Right renal pelvis (tissue), 4 donors: ENCODE results near the gene ANKRD44. TPM values are rescaled to one million over a fixed set of nuclear protein-coding genes. Genes with fewer than 3 reads are reported as not detected.
"Not testable (repeated sequence)": the region's sequence is repeated elsewhere in the genome, so short reads cannot be mapped to it uniquely, and the experiment has no call there.

ENCODE experiments used
- DNase-seq, 4 donors: peaks; one replicate each; pipeline ENCODE4 v3.0.0-alpha.2; 2013; ENCODE audit warnings: low read depth in 4 of 4, low spot score in 3 of 4, missing footprints in 1 of 4
- polyA plus RNA-seq, 4 donors: library from polyadenylated mRNA; unstranded; fragments of 120-200 nt; gene quantifications; one replicate each; pipeline ENCODE4 v1.2.1, GENCODE V29; 2013; ENCODE audit not compliant: insufficient read length in 4 of 4

ANKRD44 gene
- polyA plus RNA-seq, 4 donors = 9.2 to 13.9 (median 10.7) TPM

DNA sequence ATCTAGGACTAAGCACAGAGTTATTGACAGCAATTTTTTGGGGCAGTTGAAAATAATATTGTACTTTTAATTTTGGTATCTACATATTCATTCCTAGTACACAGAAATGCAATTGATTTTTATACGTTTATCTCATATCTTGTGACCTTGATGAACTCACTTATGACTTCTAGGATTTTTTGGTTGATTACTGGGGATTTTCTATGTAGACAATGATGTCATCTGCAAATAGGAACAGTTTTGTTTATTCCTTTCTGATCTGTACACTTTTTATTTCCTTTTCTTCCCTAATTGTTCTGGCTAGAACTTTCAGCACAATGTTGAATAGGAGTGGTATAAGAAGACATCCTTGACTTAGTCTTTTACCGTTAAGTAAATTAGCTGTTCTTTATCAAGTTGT, 240.6 kb downstream of the ANKRD44 start:
- DNase-seq = no peak

DNA sequence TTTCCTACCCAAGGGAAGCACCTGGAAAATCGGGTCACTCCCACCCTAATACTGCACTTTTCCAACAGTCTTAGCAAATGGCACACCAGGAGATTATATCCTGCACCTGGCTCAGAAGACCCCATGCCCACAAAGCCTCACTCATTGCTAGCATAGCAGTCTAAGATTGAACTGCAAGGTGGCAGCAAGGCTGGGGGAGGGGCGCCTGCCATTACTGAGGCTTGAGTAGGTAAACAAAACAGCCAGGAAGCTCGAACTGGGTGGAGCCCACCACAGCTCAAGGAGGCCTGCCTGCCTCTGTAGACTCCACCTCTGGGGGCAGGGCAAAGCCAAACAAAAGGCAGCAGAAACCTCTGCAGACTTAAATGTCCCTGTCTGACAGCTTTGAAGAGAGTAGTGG, 248.0 kb downstream of the ANKRD44 start:
- not testable (repeated sequence) for DNase-seq

DNA sequence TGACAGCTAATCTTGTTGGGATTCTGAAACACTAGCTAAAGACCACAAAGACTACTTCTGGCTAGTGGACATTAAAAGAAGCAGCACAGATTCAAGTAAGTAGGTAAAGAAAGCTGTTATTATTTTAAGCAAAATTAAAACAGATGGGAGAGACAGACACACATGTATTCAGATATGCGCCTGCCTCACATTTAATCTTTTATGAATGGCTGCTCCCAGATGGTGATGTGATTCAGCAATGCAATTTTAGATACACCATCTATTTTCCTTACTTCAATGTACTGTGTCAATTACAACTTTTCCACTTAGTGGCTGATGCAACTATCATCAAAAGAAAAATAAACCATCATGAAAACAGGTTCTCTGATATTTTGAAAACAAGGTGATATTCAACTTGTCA, 251.1 kb downstream of the ANKRD44 start:
- no peak for DNase-seq

DNA sequence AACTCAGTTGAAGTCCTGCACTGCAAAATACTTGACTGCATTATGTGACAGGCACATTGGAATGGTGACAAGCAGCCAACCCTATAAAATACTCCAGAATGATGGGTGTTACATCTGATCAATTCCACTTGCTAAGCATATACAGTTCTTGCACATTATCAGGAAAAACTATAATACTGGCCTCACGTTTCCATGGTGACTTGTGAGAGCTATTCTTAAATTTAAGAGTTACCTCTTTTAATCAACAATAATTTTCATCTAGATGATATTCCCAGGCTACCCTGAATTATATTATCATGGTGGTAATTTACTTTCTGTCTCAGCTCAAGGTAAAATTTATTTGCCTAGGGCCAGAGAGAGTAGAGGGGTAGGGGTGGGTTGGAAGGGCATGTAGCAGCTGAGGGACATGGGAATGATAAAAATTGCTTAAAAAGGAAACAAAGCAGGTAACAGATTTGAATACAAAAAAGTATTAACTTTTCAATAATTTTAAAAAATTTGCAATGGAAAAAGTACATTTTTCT, 251.7 kb downstream of the ANKRD44 start:
- DNase-seq = no peak

DNA sequence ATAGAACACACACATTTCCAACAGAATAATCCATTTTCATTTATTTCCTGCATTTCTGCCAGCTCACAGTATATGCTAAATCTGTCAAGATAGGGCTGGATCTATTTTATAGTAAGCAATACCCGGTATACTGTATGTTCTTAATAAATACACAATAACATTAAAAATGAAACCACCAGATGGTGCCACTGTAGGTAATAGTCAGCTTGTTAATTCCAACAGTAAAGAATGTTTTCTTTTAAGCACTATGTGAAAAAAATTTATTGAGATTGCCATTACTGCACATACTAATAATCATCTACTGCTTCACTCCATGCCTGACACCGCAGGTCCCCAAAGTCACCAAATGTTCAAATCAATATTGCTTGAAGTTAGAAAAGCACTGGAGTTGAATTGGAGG, 252.6 kb downstream of the ANKRD44 start:
- DNase-seq = no peak

DNA sequence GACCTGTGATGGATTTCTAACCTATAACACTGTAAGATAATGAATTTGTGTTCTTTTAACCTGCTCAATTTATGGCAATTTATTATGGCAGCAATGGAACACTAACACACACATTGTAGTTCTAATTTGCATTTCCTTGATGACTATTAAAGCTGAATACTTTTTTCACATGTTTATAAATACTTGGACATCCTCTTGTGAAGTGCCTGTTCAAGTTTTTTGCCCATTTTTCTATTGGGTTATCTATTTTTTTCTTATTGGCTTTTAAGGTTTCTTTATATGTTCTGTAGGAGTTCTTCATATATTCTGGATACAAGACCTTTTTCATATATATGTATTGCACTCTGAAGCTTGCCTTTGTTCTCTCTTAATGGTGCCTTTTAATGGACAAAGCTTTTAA, 255.5 kb downstream of the ANKRD44 start:
- no peak for DNase-seq

DNA sequence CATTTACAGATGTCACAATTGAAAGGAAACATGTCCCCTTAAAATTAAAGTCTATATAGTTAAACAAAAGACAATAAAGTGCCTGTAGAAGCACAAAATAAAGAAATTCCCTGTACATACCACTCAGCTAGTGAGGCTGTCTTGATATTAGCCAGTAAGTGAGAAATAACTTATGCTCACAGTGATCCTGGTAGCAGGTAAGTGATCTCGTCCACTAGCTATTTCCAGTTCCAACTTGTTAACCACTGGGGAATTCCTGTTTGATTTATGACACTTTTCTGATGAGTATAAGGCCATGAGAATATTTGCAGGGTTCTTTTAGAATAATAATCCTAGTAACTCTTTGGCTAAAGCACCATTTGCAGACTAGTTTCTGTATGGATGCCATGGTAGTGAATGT, 256.1 kb downstream of the ANKRD44 start:
- no peak for DNase-seq

DNA sequence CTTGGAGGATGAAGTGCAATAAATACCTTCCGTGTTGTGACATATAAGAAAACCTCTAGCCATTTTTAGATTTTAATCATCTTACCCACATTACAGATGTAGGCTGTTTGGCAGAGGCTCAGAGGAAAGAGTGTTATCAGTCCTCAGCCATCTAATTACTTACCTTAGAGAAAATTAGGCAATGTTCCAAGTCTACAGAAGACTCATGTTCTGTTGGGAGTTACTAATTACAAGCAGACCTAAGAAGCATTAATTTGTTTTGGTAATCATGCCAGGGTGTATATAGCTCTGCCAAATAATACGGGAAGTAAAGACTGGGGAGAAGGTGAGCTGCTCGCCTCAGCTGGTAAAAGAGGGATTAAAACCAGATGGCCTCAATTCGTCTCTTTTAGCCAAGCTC, 258.2 kb downstream of the ANKRD44 start:
- no peak for DNase-seq

DNA sequence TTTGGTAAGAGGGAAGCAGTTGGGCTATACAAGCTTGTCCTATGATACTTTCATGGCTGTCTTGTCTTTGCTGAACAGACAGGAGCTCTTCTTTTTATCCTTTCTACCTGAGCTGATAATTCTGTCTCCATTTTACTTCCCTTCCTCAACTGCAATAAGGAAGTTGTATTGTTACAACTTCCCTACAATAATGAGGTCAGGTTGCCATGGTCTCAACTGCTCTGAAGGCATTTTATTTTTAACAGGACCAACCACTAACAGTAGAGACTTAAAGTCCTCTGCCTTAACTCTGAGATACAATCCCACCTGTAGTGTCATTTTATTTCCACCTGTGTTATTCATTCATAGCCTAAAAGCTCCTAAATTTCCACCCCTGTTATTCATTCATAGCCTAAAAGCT, 265.5 kb downstream of the ANKRD44 start:
- no peak for DNase-seq

DNA sequence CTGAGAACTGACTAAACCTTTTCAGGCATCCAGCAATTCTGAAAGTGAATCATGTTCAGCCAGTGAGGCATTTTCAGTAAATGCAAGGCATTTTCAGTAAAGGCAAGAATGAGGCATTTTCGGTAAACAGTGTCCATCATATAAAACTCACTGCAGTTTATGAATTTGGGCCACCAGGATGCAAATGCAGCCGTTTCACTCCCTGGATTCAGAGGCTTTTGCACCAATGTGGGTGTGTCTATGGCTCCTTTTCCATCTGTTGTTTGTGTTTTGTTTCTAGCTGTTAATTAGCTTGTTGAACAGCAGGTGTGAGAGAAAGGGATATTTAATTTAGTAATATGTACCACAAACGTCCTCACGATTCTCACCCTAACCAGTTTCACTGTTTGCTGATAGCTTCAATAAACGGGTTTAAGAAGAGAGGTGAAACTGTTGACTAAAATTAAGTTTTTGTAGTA, 267.8 kb downstream of the ANKRD44 start:
- no peak for DNase-seq

DNA sequence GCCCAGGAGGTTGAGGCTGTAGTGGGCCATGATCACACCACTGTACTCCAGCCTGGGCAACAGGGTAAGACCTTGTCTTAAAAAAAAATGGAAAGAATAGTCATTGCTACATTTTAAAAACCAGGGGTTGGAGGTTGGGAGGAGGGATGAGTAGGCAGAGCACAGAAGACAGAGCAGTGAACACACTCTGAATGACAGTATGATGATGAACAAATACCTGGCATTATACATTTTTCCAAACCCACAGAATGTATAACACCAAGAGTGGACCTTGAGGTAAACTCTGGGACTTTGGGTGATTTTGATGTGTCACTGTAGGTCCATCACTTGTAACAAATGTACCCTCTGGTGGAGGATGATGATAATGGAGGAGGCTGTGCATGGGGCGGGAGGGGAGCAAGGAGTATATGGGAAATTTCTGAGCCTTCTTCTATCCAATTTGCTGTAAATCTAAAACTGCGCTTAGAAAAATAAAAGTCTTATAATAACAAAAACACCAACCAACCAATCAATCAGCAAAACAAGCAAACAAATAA, 272.6 kb downstream of the ANKRD44 start:
- DNase-seq = no peak

DNA sequence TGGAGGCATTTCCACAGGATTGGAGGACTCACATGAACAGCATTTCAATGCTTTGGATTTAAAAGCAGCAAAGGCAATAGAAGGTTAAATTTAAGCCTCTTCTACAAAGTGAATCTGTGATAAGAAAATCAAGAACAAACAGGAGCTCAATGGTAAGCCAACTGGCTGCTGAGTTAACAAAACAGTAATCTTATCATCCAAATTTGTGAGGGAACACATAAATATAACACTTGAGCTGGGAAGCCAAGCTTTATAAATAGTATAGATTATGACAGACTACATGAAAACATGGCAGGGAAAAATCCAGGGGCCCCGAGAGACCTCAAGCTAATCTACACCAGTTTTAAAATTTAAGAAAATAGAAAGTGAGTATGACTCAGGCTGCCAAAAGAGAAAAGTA, 275.6 kb downstream of the ANKRD44 start:
- DNase-seq = no peak

DNA sequence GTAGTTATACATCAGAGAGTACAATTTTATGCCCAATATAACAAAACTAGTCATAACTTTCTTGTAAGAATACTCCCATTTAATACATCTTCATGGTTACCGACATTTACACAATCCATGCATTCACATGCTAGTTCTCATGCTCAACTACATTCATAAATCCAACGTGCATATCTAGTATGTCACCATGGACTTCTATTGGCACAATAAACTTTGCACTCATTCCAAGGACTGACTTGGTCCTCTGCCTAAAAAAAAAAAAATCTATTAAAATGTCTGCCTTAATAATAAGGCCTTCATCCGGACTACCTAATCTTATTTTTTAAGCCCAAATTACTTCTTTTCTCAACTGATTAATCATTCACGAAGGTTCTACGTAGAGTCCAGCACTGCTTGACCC, 276.3 kb downstream of the ANKRD44 start:
- DNase-seq = no peak

DNA sequence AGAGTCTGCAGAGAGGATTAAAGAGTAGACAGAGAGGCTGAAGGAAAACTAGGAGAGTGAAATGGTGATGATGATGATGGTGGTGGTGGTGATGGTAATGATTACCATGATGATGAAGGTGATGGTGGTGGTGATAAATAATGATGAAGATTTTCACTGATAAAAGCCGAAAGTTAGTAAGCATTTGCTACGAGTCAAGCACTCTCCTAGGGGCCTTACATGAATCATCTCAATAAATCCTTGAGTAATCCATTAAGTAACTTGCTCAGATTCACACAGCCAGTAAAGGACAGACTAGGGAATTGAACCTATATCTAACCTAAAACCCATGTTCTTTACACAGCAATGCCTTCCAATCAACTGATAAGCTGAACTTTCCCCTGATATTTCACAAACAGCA, 277.4 kb downstream of the ANKRD44 start:
- DNase-seq = no peak

DNA sequence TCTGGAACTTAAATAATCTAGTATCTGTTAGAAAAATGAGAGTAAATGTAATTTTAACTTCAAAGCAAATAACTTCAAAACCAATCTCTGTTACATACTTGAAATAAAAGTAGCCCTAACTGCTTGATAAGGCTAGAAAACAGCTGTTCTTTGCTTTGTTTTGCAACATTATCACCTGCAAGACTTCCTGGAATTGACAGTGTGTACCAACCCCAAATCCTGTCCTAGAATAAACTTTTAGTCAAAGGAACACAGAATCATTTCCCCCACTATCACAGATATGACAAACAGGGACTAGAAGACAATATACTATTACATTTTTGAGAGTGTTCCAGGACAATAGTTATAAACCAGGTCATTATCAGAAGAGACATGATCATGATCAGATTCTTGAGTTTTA, 278.8 kb downstream of the ANKRD44 start:
- DNase-seq = no peak

DNA sequence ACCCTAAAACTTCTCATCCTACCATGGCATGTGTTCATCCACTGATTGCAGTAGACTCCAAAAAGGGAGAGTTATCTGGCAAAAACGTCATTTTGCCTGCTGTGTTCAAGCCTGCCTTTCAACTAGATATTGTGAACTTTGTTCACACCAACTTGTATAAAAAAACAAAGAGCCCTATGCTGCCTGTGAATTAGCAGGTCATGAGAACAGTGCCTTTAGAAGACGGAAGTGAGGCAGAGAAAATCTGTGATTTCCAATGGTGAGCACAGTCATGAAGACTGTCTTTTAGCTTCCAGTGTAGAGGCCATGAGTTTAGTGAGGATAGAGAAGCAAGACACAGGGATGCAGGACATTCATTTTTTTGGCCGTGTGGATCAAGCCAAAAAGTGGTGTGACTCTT, 280.5 kb downstream of the ANKRD44 start:
- DNase-seq = no peak

DNA sequence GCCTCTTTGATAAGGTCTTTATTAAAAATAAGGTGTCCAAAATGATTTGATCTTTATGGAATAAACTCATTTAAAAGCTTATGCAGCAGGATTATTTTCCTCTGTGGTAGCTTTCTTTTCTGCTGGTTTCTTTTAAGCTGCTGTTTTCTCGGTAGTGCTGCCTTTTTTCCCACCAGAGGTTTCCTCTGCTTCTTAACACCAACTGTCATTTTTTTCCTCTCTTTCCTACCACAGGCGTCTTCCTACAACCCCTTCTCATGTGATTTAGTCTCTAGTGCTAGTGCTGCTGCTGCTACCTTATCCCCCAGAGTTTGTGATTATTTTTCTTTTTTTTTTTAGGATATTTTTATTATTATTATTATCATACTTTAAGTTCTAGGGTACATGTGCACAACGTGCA, 281.9 kb downstream of the ANKRD44 start:
- no peak for DNase-seq

DNA sequence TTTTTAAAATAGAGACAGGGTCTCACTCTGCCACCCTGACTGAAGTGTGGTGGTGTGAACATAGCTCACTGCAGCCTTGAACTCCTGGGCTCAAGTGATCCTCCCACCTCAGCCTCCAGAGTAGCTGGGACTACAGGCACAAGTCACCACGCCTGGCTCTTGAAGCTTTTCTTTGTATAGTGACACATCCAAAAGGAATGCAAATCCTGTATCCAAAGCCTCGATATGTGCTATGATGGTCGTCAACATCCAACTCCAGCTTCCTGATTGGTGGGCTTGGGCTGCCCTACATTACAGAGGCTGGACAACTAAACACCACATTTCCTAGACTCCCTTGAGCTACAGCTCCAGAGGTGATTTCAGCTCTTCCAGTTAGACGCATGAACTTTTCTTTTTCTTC, 282.4 kb downstream of the ANKRD44 start:
- DNase-seq = no peak

DNA sequence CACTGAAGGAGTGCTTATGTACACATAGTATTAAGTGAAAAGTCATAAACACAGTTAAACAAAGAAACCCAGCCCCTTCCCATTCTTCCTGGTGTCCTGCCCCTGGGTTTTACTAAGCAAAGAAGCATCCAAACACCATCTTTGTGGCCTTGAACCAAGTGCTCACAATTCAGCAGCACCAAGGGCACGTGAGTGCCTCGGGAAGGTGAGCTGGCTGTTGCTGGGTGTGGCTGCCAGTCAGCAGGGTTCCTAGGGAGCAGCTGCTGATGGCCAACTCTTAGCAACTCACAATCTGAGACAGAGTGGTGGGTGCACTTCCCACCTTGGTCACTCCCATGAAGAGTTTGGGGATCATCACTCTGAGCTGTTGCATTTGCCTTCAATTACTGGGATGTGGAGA, 286.4 kb downstream of the ANKRD44 start:
- no peak for DNase-seq

DNA sequence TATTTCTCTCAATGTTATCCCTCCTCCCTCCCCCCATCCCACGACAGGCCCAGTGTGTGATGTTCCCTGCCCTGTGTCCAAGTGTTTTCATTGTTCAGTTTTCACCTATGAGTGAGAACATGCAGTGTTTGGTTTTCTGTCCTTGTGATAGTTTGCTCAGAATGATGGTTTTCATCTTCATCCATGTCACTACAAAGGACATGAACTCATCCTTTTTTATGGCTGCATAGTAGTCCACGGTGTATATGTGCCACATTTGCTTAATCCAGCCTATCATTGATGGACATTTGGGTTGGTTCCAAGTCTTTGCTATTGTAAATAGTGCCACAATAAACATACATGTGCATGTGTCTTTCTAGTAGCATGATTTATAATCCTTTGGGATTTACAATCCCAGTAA, 289.7 kb downstream of the ANKRD44 start:
- not testable (repeated sequence) for DNase-seq

DNA sequence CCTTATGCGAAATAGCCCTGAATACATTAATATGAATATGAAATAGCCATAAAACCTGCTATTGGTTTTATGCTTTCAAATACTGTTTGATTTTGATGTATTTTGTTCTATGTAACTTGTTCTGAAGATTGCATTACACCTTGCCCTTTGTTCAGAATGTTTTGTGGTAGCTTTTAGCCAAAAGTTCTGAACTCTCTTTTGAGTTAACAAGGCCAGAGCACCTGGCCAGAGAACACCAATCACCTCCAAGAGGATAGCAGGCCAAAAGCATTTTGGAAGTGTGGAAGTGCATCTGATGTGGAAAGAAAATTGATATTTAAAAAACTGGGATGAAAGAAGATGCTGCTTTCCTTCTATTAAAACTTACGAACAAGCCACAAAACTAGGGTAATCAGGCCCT, 297.5 kb downstream of the ANKRD44 start:
- no peak for DNase-seq

DNA sequence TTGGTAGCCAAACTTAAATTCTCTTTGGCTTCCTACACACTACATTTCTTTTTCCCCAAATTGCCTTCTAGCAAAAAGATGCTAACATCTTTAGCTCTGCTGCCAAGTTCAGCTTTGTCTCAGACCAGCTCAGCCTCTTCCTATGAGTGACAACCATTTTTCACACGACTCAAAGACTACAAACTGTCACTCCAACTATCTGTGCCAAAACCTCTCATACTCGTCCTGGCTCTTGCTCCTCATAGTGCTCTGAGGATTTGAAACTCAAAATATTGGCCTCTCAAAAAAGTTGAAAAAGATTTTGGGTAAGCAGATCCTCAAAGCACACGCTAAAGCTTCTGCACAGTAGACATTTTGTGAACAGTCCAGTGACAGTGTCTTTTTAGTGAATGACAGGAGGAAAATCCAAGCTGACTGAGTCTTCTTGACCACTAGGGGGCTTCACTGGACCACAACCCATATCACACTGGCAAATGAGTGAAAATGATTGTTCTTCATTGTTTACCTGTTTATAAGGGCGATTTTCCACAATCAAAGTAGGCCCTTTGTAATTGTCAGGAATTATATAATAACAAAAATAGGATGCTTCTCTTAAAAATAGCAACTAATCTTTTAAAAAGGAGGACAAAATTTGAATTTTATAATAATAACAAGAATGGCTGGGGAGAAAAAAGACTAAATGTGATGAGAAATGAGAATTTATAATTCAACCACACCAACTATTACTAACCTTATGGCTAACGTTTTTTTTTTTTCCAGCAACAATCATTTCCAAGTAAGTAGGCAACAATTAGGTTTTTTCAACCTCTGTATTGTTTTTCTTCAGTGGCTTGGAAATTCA, 298.6 kb downstream of the ANKRD44 start:
- DNase-seq = no peak
